ENCODE measurements around the gene AIPL1. TPM values are rescaled to one million over a fixed set of nuclear protein-coding genes. Genes with fewer than 3 reads are reported as not detected.

AIPL1 gene
- total and polyA plus RNA-seq, 2 donors (not counting 3 experiments of a cell fraction or from before 2014, with no cell fraction given), result not detected

DNA sequence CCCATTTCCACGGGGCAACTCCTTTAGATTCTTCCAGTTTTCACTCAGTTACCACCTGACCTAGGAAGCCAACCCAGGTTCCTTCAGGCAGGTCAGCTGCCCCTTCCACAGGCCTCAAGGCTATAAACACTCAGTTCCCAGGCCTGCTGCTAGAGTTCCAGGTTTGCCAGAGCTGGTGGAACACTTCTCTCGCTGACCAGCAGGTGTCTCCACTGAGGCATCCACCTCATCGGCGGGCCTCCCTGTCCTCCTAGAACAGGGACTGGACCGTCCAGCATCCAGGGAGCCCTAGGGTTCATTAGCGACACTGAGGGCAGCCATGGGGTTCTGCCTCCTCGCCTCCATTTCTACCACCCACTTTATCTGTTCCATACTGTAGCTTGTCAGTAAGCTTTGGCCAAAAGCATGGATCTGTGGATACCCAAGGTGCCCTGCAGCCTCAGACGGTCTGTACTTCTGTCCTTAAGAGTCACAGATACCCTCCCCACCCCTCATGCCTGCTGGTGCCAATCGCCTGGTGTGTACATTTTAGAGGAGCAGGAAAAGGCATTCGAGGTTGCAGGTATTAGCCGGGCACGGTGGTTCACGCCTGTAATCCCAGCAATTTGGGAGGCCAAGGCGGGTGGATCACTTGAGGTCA lies 38.3 kb upstream of the AIPL1 start:
- H3K36me3 ChIP-seq (ENCODE audit: control insufficient read depth in 2 of 2, extremely low read depth in 1 of 2, insufficient read depth in 2 of 2, low read length in 2 of 2), result no peaks in the 10 kb centered on the region
- dilution Hi-C loops (cut with MboI; ENCODE audit: extremely low pct_ligation_motif_present, low sequenced_read_pairs), result no loop called here
- peaks cover 15% of the 10 kb centered on the region for H3K4me1 ChIP-seq (ENCODE audit: control insufficient read depth, extremely low read depth, insufficient read depth, low read length)
- no peak overlapping the region for H3K4me2 ChIP-seq (ENCODE audit: insufficient read depth, low read length)
- intact Hi-C loops (cut with micrococcal nuclease), result loop anchor here (1.0 to 5.0 kb wide), 7 partner anchors 34 to 328 kb away; partner anchors contain the start of gene KIAA0753
- BruUV-seq (replicated peaks), result no TSS peak
- DNase-seq (ENCODE audit: low read depth, low spot score), result peak; percentile 72
- H3K9ac ChIP-seq (replicated peaks; ENCODE audit: extremely low read depth, insufficient read depth, low read length), result no peak overlapping the region
- H3K4me3 ChIP-seq (replicated peaks in 1 of 3; ENCODE audit: insufficient read depth in 1 of 3, low read depth in 1 of 3, low read length in 3 of 3), result no peak overlapping the region
- no peaks in the 10 kb centered on the region for H3K27me3 ChIP-seq (ENCODE audit: control insufficient read depth in 2 of 2, insufficient read depth in 2 of 2, low read length in 2 of 2)
- no peak overlapping the region for H3K27ac ChIP-seq (ENCODE audit: insufficient read depth, low read depth, low read length)
- TF ChIP-seq FOS (IDR thresholded peaks at IDR 0.05; ENCODE audit: borderline replicate concordance, insufficient read depth, low read length), result no peak
- no peak for TF ChIP-seq POLR2AphosphoS5 (IDR thresholded peaks at IDR 0.05; ENCODE audit: insufficient read depth, low read depth, low read length)
- TF ChIP-seq GATA2 (IDR thresholded peaks at IDR 0.05; ENCODE audit: insufficient read depth, insufficient read length, low read depth, low read length), result no peak
- TF ChIP-seq, protein P1, sequence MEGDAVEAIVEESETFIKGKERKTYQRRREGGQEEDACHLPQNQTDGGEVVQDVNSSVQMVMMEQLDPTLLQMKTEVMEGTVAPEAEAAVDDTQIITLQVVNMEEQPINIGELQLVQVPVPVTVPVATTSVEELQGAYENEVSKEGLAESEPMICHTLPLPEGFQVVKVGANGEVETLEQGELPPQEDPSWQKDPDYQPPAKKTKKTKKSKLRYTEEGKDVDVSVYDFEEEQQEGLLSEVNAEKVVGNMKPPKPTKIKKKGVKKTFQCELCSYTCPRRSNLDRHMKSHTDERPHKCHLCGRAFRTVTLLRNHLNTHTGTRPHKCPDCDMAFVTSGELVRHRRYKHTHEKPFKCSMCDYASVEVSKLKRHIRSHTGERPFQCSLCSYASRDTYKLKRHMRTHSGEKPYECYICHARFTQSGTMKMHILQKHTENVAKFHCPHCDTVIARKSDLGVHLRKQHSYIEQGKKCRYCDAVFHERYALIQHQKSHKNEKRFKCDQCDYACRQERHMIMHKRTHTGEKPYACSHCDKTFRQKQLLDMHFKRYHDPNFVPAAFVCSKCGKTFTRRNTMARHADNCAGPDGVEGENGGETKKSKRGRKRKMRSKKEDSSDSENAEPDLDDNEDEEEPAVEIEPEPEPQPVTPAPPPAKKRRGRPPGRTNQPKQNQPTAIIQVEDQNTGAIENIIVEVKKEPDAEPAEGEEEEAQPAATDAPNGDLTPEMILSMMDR (IDR thresholded peaks at IDR 0.05; ENCODE audit: extremely low read depth in 1 of 2, insufficient read depth in 1 of 2, low read depth in 1 of 2, low read length in 2 of 2), result peak; percentile 95 to 97
- TF ChIP-seq JUN (IDR thresholded peaks at IDR 0.05; ENCODE audit: borderline replicate concordance, insufficient read depth, insufficient read length, low read depth), result no peak
- TF ChIP-seq EZH2 (IDR thresholded peaks at IDR 0.05; ENCODE audit: borderline replicate concordance, low read depth, low read length, severe bottlenecking), result no peak
- TF ChIP-seq, protein P2, sequence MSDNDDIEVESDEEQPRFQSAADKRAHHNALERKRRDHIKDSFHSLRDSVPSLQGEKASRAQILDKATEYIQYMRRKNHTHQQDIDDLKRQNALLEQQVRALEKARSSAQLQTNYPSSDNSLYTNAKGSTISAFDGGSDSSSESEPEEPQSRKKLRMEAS (IDR thresholded peaks at IDR 0.05; ENCODE audit: insufficient read depth, insufficient read length), result no peak
- H3K9me3 ChIP-seq (replicated peaks; ENCODE audit: control insufficient read depth, insufficient read depth, low read length), result no peaks in the 10 kb centered on the region
- H4K20me1 ChIP-seq (replicated peaks; ENCODE audit: control insufficient read depth, extremely low read depth, insufficient read depth, low read length), result no peaks in the 10 kb centered on the region
- POLR2A ChIA-PET, result interaction anchor here (0.8 kb wide), 1 partner anchor 33 kb away, joined by 3 read pairs; no protein-coding TSS in a partner anchor
- H2AFZ ChIP-seq (ENCODE audit: low read depth, low read length), result no peak overlapping the region
- CTCF ChIA-PET, result interaction anchor here (0.6 to 5.8 kb wide), 41 partner anchors 9 to 178 kb away, joined by 3 to 77 read pairs (median 6); partner anchors contain the start of genes C17orf100, KIAA0753, MED31 and PIMREG
- FAIRE-seq, result peak; percentile 94
- no peaks in the 10 kb centered on the region for H3K9me1 ChIP-seq (replicated peaks; ENCODE audit: control insufficient read depth, extremely low read depth, insufficient read depth, low read length)
- H3K79me2 ChIP-seq (ENCODE audit: control insufficient read depth, insufficient read depth, low read length), result no peaks in the 10 kb centered on the region

Data from endothelial cell of umbilical vein (primary cell).